Femur (tissue), 1 donor: Measurements from ENCODE around the gene DNER.
A peak's percentile ranks its signal among the peaks of the same experiment; 100 is the strongest.
"Not testable (repeated sequence)": the region's sequence is repeated elsewhere in the genome, so short reads cannot be mapped to it uniquely, and the experiment has no call there.

Experiments
- DNase-seq: peaks from one replicate; pipeline ENCODE4 v3.0.0-alpha.2; 2017

The DNER gene

DNA sequence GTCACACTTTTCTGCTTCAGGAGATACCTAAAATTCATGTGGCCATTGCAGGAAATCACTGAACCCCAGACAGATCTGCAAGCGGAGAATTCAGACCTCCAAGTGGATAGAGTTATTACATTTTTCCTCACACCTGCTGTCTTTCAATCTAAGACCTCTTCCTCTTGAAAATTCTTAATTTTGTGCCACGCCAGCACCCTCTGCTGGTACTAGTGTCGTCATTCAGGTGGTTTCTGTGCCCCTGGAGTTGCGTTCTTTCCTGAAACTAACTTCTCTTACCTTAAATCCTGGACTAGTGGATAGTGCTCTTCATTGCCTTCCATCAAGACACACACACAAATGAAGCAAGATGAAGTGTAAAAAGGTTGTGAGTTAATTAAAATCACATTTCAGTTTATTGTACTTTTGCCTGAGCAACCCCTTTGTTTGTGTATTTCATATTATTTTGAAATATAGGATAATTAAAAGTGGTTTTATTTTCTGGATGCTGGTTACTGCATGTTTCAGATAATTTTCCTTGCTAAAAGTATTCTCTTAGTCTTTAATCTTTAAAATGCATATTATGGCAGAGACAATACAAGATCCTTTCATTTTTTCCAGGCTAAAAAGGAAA lies 1.6 kb upstream of the DNER start:
- DNase-seq: no peak

DNA sequence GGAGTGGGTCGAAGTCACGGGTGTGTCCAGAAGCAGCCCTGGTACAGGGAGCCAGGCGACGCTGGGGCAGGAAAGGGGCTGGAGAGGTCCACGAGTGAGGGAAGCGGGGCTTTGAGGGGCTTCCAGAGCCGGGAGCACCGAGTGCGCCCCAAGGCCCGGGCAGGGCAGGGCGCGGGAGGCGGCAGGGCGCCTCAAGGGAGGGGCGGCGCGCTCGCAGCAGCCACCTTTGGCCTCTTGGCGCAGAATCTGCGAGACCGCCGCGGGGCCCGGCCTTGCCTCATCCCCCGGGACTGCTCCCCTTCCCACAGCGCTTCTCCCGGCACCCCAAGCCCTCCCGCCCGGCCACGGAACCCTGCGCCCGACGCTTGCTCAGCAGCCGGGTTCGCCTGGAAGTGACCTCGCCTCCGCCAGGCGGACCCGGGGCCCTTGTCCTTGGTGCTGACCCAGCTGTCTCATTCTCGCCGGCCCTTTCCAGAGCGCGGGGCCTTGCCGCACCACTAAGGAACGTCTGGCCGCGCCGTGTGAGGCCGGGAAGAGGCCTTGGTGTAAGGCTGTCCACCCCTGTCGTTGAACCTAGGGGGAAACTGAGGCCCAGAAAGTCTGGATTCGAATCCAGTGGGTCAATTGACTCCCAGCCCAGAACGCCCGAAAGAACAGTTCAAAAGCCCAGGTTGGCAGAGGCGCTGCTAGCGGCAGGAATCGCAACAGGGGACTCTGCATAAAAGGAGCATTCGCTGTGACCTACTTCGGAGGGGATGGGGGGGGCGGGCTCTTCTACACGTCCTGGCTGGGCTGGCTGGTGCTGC lies 584 bp upstream of the DNER start:
- peak; percentile 77 for DNase-seq

DNA sequence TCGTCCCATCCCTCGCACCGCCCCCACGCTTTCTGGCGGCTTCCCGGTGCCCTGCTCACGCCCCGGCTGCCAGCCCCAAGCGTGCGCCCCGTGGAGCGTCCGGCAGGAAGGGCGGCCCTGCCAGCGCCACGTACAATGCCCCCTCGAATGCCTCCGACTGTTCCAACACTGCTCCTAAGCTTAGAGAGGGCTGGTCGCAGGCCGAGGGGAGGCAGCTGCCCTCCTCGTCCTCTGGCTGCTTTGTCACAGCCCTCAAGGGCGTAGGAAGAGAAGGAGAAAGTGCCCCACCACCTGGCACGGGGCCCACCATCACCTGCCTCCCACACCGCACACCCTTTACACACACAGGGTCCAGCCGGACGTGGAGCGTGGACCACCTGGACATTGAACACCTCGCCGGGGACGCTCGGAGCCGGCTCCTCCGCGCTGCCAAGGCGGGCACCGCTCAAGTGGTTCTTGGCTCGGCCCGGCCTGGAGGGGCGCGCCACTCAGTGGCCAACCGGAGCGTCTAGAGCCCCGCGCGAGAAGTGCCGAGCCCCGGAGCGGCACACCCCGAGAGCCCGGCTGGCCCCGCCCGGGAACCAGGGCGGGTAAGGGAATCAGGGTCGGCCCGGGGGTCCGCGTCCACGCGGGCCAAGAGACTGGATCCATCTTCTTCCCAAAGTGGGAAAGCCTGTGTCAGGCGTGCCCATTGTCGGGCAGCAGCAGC lies 830 bp downstream of the DNER start:
- DNase-seq: no peak

DNA sequence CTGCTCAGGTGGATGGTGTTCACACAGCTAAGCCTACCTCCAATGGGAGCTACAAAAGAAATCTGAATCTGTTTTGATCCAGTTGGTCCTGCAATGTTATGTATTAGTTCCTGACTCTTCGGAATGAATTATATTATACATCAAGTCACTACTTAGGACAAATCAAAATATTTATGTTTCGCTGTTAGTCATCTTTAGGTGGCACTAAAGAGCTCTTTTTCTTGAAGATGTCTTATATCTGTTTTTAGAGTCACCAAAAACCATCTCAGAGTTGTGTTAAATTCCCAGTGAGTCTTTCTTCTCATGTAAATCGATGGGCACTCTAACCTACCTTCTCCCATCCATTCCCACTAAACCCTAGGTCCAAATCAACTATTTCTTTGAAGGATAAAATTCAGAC lies 2.2 kb downstream of the DNER start:
- DNase-seq: no peak

GRCh38 chr2:229708335-229708734 lies 6.0 kb downstream of the DNER start:
- DNase-seq: no peak

DNA sequence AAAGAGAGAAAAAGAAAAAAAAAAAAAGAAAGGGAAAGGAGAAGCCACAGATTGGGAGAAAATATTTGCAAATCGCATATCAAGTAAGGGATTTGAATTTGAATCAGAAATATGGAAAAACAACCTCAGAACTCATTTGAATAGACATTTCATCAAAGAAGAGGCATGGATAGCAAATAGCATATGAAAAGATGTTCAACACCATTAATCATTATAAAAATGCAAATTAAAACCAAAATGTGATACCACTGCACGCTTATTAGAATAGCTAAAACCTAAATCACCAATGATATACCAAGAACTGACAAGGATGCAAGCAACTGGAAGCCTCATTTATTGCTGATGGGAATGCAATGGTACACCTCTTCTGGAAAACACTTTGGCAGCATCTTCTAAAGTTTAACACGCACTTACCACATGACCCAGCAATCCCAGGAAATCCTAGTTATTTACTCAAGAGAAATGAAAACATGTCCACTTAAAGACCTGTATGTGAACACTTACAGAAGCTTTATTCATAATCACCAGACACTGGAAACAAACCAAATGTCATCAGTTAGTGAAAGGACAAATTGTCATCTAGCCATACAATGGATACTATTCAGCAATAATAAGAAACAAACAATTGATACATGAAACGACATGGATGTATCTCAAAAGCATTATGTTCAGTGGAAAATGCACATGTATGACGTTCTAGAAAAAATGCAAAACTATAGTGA lies 10.3 kb downstream of the DNER start:
- no peak for DNase-seq

GRCh38 chr2:229701716-229702115 lies 12.6 kb downstream of the DNER start:
- DNase-seq: no peak

- DNase-seq: no peak
Measured at GRCh38 chr2:229701062-229701461, 13.3 kb downstream of the DNER start.

- no peak for DNase-seq
Measured at GRCh38 chr2:229695961-229696360, 18.4 kb downstream of the DNER start.

DNA sequence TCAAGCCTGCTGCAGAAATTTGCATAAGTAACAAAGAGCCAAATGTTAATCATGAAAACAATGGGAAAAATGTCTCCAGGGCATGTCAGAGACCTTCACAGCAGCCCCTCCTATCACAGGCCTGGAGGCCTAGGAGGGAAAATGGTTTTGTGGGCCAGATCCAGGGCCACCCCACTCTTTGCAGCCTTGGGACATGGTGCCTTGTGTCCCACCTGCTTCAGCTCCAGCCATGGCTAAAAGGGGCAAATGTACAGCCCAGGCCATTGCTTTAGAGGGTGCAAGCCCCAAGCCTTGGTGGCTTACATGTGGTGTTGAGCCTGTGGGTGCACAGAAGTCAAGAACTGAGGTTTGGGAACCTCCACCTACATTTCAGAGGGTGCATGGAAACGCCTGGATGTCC lies 20.5 kb downstream of the DNER start:
- DNase-seq: not testable (repeated sequence)

GRCh38 chr2:229691631-229692030 lies 22.7 kb downstream of the DNER start:
- no peak for DNase-seq

GRCh38 chr2:229689307-229689839 lies 25.0 kb downstream of the DNER start:
- DNase-seq: no peak

DNA sequence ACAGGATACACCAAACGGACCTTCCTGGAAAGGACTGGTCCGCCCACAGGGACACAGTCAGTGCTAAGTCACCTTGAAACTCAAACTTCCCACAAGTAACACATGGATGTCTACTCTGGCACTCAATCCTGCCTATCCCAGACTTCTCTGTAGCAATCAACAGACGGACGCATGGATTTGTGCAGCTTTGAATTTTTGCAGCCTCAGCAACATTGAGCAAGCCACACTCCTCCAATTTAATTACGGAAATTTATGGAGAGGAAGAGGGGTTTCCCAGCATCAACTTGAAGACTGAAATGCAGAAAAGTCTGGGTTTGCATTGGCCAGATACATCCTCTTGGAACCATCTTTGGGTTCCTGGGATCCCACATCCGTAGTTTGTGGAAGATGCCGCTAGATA lies 26.2 kb downstream of the DNER start:
- no peak for DNase-seq

DNA sequence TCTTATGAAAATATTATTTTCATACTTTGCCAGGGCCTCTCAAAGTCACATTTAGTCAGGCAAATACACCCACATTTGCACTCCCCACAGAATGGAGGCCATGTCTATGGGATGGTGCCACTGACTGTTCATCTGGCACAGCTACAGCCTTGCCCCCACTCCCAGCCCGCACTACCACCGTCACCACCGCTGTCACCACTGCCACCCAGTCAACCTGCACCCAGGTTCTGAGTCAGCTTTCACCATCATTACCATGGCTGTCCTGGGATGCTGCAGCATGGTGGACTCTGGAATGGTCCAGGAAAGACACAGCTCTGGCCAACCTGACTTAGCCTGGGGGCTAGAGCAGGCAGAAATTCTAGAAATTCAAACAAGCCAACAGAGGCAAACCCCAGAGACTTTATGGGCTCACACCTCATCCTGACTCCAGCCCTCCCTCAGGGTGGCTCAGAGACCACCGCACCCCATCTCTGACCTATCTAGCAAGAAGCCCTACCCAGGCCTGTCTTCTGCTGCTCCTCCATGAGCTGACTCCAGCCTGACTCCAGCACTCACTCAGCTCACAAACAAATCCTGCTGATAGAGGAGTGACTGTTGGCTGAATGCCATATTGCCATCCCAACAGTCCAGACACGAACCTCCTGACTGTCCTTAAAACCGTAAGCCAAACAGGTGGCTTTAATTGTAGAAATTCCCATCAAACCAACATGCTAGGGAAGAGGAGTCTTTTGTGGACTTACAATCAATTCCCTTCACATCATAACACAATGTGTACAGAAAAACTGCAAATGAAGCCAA lies 28.0 kb downstream of the DNER start:
- no peak for DNase-seq

- no peak for DNase-seq
Measured at GRCh38 chr2:229684942-229685562, 29.3 kb downstream of the DNER start.

DNA sequence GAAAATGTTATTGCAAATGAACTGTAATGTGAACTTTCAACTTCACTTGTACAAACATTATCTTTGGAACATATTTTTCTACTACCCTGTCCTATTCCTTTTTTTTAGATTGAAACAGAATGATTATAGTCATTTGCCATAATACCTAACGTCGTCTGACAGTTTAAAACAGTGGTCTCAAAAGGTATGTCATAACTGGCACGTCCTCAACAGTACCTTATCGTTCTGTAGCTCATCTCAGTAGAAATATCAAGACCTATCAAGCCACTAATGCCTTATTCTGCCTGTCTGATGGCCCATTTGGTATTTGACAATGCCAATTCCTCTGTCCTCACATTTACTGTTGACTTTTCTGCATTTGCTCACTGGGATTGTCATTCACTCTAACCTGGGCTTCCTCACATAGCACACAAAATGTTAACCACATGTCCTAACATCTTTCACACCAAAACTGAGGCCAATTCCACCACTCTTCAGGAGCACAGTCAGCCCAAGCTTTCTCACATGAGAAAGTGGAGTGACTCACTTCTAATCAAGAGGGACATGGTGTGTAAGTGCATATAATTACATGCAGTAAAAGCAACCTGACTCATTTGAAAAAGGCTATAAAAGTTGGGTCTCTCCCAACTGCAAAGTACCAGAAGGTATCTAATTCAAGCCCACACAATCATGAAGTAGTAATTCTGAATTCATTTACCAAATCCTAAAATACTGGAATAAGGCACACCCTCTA lies 34.8 kb downstream of the DNER start:
- no peak for DNase-seq

GRCh38 chr2:229675569-229675968 lies 38.8 kb downstream of the DNER start:
- no peak for DNase-seq

DNA sequence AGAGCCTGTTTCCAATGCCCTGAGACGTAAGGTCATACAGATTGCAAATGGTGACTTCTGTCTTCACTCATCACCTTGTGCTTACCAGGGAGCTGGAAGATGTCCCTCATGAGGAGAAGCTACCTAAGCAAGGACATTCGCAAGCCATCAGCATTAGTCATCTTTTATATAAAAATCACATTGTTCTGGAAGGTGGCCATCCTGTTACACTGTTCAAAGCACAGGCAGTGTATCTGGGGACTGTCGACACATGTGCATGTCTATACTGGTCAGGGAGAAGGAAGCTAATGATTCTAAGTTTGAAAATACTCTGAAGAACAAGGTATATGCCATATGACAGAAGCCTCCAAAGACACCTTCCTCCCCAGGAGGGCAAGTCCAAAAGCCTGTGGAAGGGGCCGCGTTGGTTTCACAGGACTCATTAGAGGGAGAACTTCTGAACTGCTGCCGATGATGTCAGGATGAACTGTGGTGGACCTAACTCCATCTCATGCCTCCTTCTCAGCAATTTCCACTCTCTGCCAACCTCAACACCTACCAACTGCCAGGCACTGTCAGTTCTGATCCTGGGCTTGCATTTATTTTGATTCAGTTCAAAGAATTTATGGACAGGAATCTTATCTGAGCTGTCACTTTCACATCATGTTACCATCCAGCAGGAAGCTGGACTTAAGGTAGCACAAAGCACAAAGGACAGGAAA lies 39.4 kb downstream of the DNER start:
- no peak for DNase-seq

DNA sequence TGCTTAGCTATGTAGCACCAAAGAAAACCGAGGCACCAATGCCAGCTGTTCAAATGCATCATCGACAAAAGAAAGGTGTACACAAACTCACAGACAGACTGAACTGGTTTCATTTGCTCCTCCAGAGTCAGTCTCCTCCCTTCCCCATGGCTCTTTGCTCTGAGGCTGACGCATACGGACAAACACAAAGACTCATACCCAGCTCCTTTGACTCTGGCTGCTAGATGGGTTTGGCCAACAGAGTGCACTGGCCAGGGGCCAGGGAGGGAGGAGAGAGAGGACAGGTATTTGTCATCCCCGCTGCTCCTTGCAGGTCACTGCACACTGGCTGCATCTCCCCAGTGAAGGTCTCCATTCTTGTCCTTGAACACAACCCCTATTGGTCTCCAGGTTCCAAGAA lies 40.7 kb downstream of the DNER start:
- DNase-seq: no peak

- DNase-seq: no peak
Measured at GRCh38 chr2:229672021-229672420, 42.3 kb downstream of the DNER start.
